ENCODE measurements around the gene SERP2. TPM values are rescaled to one million over a fixed set of nuclear protein-coding genes. Genes with fewer than 3 reads are reported as not detected.

Gene SERP2
- total and polyA plus RNA-seq, 2 of the 13 experiments (the other 11 are each of a cell fraction or from before 2014, with no cell fraction given), result not detected

DNA sequence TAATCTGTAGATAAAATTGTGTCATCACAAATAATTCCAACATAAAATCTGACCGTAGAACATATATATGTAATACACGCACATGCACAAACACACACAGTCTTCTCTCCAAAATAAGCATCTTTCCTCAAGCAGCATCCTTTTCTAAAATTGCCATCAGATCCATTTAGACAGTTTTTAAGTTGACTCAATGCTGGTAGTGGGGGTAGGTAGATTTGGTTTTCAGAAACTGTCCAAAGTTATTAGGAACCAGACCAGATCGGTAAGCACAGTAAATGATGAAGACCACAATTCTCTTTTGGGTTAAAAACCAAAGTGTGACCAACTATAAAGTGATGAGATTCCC lies 64.6 kb downstream of the SERP2 start (continued):
- TF ChIP-seq AHDC1 (CRISPR knock-in tag; IDR thresholded peaks at IDR 0.05; ENCODE audit: borderline replicate concordance) (no peak), ETV5 (CRISPR knock-in tag; IDR thresholded peaks at IDR 0.05; ENCODE audit: borderline replicate concordance) (no peak), PCBP1 (IDR thresholded peaks at IDR 0.05; ENCODE audit: borderline replicate concordance, low read depth, low read length) (no peak)

GRCh38 chr13:44439452-44440024 lies 65.9 kb downstream of the SERP2 start:
- ATAC-seq, result no peak
- H3K36me3 ChIP-seq (replicated peaks in 1 of 2; ENCODE audit: control insufficient read depth in 1 of 2, insufficient read depth in 2 of 2, low read length in 2 of 2), result peaks cover 0 to 1% of the 10 kb centered on the region in 2 experiments; a peak in 1 of 5 replicates
- H3K79me2 ChIP-seq (ENCODE audit: insufficient read depth, low read length), result peaks cover 10% of the 10 kb centered on the region
- no peak overlapping the region for H3K9ac ChIP-seq (ENCODE audit: insufficient read depth, low read depth, low read length)
- H2AFZ ChIP-seq (ENCODE audit: low read length), result no peak overlapping the region
- DNase-seq (ENCODE audit: low spot score), result no peak
- intact Hi-C loops (cut with micrococcal nuclease; ENCODE audit: unreplicated experiment), result loop anchor here (5.0 kb wide), 1 partner anchor 77 kb away; no protein-coding TSS in a partner anchor
- POLR2A ChIA-PET, result interaction anchor here (1.1 kb wide), 1 partner anchor 9 kb away, joined by 3 read pairs; no protein-coding TSS in a partner anchor
- H3K27me3 ChIP-seq (ENCODE audit: control insufficient read depth in 1 of 2, insufficient read depth in 2 of 2, low read length in 2 of 2), result no peaks in the 10 kb centered on the region; a peak in 1 of 5 replicates
- H3K4me3 ChIP-seq (replicated peaks in 1 of 3; ENCODE audit: insufficient read depth in 1 of 3, low read depth in 2 of 3, low read length in 3 of 3), result no peak overlapping the region
- in situ Hi-C loops (cut with HindIII; ENCODE audit: extremely low pct_ligation_motif_present, low pct_unique_long_range_greater_than_20kb), result loop anchor here (5.0 kb wide), 4 partner anchors 197 to 532 kb away; no protein-coding TSS in a partner anchor
- H3K4me1 ChIP-seq (ENCODE audit: insufficient read depth, low read length), result peaks cover 11% of the 10 kb centered on the region
- H3K4me2 ChIP-seq (ENCODE audit: low read depth, low read length), result no peak overlapping the region
- H3K9me3 ChIP-seq (ENCODE audit: low read length), result no peaks in the 10 kb centered on the region
- BruUV-seq (replicated peaks), result no TSS peak
- WGBS (ENCODE audit: low lambda C conversion rate), result 72% methylated on average over 4 of the region's 4 CpGs
- CTCF ChIA-PET (ENCODE audit: low intra/inter-chr PET ratio, low total read pairs), result interaction anchor here (2.7 kb wide), 1 partner anchor 389 kb away, joined by 38 read pairs; no protein-coding TSS in a partner anchor
- H3K27ac ChIP-seq (ENCODE audit: extremely low read length, insufficient read depth, low read length), result no peak overlapping the region
- no peak for FAIRE-seq
- no peaks in the 10 kb centered on the region for H4K20me1 ChIP-seq (ENCODE audit: insufficient read depth, low read length)
- TF ChIP-seq, protein P1, sequence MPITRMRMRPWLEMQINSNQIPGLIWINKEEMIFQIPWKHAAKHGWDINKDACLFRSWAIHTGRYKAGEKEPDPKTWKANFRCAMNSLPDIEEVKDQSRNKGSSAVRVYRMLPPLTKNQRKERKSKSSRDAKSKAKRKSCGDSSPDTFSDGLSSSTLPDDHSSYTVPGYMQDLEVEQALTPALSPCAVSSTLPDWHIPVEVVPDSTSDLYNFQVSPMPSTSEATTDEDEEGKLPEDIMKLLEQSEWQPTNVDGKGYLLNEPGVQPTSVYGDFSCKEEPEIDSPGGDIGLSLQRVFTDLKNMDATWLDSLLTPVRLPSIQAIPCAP (CRISPR knock-in tag; IDR thresholded peaks at IDR 0.05; ENCODE audit: low read depth), result no peak
- TF ChIP-seq ZNF275 (CRISPR knock-in tag; IDR thresholded peaks at IDR 0.05; ENCODE audit: borderline replicate concordance) (no peak), GTF3A (CRISPR knock-in tag; conservative IDR thresholded peaks at IDR 0.05) (no peak), ZNF441 (CRISPR knock-in tag; IDR thresholded peaks at IDR 0.05; ENCODE audit: borderline replicate concordance) (no peak), PRDM4 (CRISPR knock-in tag; IDR thresholded peaks at IDR 0.05; ENCODE audit: borderline replicate concordance) (no peak)
- TF ChIP-seq, protein P2, sequence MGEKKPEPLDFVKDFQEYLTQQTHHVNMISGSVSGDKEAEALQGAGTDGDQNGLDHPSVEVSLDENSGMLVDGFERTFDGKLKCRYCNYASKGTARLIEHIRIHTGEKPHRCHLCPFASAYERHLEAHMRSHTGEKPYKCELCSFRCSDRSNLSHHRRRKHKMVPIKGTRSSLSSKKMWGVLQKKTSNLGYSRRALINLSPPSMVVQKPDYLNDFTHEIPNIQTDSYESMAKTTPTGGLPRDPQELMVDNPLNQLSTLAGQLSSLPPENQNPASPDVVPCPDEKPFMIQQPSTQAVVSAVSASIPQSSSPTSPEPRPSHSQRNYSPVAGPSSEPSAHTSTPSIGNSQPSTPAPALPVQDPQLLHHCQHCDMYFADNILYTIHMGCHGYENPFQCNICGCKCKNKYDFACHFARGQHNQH (CRISPR knock-in tag; IDR thresholded peaks at IDR 0.05), result no peak

Measured in HepG2 (cell line).